Measurements from ENCODE around the gene DIRAS1.

DIRAS1 gene, protein sequence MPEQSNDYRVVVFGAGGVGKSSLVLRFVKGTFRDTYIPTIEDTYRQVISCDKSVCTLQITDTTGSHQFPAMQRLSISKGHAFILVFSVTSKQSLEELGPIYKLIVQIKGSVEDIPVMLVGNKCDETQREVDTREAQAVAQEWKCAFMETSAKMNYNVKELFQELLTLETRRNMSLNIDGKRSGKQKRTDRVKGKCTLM

DNA sequence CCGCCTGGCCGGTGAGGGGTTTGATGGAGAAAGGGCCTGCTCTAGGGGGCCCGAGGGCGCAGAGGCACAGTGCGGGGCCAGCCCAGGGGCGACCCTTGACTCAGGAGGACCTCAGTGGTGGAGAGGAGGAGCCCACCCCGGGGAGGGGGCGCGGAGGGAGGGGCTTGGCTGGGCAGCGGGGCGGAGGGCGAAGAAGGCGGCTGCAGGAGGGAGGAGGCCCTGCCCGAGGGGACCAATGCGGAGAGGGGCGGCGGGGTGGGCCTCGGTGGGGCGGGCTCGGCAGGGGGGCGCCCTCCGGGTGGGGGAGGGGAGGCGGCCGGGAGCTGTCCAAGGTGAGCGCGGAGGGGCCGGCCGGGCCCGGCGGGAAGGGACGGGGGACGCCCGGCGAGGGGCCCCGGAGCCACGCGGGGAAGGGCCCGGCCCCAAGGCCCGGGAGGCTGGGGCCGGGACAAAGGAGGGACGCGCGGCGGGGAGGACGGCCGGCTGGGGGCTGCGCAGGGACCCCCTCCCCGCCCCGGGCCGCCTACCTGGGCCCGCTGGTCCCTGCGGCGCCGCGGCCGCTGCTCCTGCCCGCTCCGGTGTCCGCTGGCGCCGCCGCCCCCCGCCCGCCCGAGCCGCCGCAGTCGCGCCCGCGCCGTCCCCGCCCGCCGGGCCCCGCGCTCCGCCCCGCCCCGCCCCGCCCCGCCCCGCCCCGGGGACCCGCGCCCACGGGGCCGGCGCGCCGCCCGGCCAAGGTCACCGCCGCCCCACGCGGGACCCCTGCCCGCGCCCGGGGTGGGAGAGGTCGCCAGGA lies at the start of gene DIRAS1:
Gene DIRAS1 (minus strand): TSS at position 596 of the 793 bp plus-strand sequence. CDS start 3,566 bp downstream, outside the sequence.
- DNase-seq (ENCODE audit: low read depth) = no peak

DNA sequence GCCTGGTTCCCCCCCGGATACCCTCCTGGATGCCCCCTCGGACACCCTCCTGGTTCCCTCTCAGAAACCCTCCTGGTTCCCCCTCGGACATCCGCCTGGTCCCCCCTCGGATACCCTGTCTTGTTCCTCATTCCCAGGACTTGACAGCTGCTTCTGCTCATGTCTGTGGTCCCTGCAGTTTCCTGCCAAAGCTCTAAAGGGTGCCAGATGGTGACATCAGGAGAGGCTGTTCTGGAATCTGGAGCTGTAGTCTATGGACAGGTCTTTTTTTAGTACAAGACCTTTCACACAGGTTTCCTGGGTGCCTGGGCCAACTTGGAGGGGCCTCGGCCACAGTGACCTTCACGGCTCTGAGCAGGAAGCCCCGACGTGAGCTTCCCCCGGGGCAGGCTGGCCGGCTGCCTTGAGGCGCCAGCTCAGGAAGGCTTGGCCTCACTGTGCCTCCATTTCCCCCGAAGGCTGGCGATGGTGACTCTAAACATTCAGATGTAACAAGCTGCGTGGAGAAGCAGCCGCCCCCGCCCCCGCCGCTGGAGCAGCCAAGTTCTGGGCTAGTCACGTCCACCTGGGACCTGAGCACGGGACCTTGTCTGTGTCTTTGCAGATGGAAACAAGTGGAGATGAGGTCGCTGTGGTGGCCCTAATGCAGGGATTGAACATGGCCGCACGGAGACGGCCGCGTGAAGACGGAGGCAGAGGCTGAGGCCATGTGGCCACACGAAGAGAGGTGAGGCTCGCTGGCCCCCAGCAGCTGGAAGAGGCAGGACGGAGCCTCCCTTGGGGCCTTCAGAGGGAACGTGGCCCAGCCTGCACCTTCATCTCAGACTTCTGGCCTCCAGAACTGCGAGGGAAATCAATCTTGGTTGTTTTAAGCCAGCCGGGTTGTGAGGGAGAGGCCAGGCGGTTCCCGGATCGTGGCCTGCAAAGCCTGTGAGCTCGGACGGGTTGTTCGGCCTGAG lies 49.2 kb upstream of the DIRAS1 start:
- no peak for DNase-seq (ENCODE audit: low read depth)

DNA sequence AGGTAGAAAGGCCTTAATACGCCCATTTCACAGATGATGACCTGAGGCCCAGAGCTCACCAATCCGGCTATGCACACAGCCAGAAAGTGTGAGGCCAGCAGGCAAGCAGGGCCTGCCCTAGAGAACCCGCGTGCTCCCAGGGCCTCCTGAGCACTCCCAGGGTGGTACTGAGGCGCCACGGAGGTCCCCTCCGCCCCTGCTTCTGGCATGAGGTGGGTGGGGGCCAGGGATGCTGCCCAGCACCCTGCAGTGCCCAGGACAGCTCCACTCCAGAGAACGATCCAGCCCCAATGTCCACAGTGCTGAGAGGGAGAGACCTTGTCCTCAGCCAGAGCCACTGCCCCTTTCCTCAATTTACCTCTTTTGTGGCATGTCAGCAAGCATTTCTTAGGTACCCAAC lies 48.0 kb upstream of the DIRAS1 start:
- no peak for DNase-seq (ENCODE audit: low read depth)

DNA sequence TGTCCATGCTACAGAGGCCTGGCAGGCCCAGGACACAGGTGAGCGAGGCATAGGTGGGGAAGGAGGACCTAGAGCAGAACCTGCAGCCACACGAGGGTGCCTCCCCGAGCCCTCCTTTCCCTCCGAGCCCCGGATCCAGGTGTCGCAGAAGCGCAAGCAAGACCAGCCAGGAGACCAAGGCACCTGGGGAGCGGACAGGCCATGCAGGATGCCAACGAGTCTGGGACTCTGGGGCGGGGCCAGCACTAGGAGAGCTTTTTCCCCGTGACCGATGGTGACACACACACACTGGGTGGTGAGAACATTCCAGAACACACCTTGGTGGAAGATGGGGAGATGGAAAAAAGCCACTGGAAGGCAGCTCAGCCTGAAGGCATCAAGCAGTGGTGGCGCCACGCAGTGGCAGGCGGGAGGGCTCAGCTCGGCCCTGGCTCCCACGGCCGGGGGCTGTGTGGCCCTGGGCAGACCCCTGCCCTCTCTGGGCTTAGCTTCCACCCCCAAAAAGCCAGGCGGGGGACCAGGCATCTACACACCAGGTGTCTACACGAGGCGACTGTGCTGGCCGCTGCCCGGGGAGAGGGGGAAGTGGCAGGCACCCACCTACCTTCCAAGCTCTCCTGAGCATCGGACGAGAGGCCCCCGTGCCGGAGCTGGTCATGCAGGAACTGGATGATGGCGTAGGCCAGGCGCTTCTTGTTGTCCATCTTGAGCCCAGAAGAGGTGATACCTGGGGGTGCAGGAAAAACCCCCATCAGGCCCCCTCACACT lies 47.4 kb upstream of the DIRAS1 start:
- DNase-seq (ENCODE audit: low read depth) = no peak

DNA sequence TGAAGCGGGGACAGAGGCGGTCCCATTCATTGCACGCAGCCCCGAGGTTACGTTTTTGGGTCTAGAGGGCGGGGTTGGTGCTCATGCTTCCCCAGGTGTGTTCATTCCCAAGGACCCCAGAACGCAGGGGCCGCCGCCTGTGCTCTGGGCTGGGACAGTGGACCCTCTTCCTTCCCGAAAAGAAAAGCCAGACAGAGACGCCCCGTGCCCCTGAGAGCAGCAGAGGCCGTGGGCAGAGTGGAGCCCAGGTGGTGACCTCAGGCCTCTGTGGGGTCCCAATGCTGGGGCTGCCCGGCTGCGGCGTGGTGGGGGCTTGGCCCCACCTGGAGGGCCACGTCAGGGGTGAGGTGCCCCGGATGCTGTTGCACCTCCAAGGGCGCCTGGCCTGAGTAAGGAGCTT lies 46.5 kb upstream of the DIRAS1 start:
- DNase-seq (ENCODE audit: low read depth) = no peak

DNA sequence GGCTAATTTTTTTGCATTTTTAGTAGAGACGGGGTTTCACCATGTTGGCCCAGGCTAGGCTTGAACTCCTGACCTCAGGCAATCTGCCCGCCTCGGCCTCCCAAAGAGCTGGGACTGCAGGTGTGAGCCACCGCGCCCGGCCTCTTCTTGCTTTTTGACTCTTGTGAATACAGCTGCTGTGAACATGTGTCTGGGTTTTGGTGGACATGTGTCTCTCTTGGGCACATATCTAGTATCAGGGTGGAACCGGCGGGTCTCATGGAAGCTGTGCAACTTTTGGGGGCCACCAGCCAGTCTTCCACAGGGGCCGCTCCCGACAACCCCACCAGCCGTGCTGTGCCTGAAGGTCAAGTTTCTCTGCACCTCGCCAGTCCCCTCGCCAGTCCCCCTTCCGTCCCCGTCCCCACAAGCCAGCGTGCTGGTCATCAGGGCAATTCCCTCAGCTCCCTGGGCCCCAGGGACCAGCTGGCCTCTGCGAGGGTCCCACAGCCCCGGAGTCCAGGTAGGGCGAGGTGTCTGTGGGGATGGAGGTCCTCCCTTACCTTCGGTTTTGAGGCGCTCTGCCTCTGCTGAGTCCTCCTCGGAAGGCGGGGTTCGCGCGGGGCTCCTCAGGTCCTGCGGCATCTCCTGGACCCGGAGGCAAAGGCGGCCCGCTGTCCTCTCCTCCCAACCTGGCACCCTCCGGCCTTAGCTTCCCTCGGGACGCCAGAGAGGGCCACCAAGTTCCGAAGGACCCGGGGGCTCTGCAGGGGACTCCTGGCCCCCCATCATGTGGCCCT lies 45.6 kb upstream of the DIRAS1 start:
- DNase-seq (ENCODE audit: low read depth) = no peak

DNA sequence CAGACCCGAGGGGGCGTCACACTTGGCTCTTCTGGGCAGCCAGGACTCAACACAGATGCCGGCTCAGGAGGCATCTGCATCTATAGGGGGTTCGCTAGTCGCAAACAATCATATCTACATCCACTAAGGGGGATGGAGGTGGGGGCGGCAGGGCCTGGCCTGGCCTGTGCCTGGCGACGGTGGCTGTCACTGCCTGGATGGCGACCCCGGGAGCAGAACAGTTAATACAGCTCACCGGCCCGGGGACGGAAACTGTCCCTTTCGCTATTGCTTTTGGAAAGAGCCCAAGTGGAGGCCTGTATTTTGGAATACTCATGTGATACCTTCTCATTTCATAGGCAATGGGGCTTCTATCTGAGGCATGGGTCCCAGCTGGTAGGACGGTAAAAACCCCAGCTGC lies 44.2 kb upstream of the DIRAS1 start:
- no peak for DNase-seq (ENCODE audit: low read depth)

DNA sequence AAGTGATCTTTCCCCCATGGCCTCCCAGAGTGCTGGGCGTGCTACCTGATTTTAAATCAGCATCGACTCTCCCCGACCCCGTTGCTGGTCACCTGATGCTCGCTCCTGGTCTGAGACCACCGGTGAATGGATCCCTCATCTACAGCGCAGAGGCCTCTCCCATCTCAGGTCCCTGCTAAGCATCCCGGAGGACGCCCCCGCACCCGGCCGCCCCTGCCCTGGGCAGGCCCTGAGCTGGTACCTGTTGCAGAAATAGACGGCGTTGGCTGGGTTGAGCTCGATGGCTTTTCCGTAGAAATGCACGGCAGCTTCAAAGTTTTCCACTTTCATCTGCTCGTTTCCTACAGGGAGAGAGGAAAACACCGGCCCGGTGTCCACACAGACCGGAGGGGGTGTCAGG lies 43.8 kb upstream of the DIRAS1 start:
- DNase-seq (ENCODE audit: low read depth) = no peak

DNA sequence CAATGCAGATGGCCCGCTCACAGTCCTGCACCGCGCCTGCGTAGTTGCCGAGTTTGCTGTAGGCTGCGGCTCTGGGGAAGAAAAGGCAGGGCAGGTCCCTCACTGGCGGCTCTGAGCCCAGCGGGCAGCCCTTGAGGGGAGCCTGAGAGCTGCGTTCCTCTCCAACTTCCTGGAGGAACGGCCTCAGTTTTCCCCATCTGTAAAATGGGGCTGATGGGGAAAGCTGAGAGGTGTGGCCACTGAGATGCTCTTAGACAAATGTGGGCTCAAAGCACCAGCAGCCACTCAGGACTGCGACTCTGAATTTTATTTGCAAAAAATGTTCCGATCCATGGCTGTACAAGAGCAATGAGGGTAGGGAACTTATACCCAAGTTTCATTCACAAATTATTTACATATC lies 42.5 kb upstream of the DIRAS1 start:
- DNase-seq (ENCODE audit: low read depth) = no peak

DNA sequence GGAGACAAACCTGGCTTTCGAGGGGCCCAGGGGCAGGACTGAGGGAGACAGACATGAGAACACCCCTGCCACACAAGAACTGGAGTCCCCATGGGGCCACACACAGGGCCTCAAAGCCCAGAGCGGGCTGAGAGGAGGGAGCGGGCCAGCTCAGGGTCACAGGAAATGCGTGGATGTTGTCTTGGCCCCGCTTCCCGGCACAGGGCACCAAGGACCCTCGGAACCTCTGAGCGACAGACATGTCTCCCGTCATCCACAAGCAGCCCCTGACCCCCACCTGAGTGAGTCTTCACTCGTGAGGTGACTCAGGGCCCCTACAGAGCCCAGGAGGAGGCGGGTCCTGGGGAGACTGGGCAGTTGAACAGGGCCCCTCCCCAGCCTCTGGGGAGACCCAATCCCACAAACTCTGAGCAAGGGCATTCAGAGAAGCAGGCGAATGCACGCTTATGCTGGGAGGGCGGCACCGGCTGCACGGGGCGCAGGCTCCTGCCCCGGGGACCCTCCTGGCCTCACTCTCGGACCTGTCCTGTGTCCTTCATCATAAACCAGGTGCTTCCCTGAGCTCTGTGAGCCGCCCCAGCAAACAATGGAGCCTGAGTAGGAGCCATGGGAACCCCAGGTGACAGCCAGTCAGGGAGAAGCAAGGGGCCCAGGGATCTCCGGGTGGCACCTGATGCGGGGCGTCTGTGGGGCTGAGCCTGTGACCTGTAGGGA lies 41.8 kb upstream of the DIRAS1 start:
- DNase-seq (ENCODE audit: low read depth) = no peak

DNA sequence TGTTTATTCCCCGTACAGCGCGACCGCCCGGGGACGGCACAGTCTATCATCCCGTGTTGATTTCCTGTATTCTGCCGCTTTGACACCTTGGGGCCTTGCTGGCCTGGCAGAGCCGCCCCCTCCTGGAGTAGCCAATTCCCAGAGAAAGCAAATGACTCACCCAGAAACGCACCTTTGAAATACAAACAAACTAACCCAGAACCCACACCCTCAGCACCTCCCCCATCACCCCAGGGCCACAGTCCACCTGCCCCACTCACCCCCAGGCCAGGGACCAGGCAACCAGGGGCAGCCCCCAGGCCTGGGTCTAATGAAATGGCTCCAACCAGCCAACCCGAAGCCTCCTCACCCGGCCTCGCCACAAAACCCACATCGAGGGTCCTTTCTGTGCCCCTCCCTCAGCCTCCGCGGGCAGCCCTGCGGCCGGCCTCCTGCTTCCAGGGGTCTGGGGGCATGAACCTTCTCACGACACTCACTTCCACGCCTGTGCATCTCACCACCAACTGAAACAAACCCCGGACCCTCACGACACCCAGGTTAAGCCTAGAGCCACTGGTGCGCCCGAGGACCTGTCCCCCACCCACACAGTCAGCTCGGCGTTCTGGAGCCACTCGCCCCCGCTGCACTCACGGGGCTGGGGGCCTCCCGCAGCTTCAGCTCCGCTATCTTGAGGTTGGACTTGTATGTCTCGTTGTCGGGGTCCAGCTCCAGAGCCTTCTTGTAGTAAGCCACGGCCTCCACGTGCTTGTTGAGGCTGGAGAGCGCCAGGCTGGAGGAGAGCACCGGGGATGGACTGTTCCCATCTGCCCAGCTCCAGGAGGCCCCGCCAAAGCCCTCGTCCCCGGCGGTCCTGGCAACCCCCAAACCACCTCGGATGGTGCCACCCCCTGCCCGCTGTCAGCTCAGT lies 41.0 kb upstream of the DIRAS1 start:
- no peak for DNase-seq (ENCODE audit: low read depth)

DNA sequence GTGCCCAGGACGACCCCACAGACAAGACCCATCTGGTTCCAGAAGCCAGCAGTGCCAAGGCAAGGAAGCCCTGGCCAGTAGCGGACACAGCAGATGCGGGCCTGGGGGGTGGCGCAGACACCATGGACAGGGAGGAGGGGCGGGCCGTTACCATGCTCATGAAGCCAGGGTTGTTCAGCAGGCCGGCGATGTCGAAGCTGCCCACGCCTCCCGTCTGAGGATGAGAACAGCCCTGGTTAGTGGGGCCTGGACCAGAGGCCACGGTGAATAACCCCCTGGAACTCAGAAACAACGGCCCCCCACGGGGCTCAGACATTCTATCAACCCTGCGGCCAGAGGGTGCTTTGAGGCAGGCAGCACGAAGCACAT lies 40.1 kb upstream of the DIRAS1 start:
- DNase-seq (ENCODE audit: low read depth) = no peak

DNA sequence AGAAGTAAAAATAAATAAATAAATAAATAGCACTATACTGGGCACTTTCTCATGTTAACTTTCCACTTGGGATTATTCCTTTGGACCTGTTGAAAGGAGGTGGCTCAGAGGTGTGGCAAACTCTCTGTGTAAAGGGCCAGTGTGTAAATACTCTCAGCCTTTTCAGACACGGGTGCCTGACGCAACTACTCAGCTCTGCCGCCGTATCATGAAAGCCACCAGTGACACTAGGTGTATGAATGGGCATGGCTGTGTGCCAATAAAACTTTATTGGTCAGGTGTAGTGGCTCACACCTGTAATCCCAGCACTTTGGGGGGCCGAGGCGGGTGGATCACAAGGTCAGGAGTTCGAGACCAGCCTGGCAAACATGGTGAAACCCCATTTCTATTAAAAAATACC lies 38.8 kb upstream of the DIRAS1 start:
- DNase-seq (ENCODE audit: low read depth) = no peak

DNA sequence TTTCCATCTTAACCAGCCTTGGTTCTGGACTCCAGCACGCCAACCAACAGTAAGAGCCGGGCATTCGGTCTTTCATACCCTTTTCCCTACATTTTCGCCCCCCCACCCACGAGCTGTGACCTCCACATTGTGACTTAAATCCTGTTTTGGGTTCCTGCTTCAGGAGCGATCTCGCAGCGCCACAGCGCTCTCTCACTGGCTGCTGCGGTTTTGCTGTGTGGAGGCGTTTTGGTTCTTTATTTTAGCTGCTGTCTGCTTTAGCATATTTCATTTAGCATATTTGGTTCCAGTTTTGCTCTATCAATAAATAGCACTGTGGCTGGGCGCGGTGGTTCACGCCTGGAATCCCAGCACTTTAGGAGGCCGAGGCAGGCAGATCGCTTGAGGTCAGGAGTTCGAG lies 38.2 kb upstream of the DIRAS1 start:
- DNase-seq (ENCODE audit: low read depth) = no peak

DNA sequence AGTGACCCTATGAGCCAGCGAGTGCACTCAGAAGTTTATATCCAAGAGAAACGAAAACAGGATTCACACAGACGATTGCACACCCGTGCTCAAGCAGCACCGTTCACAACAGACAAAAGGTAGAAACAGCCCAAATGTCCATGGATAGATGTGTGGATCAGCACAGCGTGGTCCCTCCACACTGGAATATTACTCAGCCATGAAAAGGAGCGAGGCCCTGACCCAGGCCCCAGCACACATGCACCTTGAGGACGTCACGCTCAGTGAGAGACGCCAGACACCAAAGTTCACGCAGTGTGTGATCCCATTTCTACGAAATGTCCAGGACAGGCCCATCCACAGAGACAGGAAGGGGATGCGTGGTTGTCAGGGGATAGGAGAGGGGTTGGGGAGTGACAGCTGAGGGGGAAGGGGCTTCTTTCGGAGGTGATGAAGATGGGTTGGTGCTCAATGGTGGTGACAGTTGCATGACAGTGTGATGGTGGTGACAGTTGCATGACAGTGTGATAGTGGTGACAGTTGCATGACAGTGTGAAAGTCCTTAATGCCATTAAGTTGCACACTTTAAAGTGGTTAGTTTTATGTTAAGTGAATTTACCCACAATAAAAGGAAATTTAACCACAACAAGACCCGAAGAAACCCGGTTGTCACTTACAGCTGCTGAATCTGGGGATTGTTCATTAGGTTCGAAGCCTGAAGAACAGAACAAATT lies 37.6 kb upstream of the DIRAS1 start:
- no peak for DNase-seq (ENCODE audit: low read depth)

DNA sequence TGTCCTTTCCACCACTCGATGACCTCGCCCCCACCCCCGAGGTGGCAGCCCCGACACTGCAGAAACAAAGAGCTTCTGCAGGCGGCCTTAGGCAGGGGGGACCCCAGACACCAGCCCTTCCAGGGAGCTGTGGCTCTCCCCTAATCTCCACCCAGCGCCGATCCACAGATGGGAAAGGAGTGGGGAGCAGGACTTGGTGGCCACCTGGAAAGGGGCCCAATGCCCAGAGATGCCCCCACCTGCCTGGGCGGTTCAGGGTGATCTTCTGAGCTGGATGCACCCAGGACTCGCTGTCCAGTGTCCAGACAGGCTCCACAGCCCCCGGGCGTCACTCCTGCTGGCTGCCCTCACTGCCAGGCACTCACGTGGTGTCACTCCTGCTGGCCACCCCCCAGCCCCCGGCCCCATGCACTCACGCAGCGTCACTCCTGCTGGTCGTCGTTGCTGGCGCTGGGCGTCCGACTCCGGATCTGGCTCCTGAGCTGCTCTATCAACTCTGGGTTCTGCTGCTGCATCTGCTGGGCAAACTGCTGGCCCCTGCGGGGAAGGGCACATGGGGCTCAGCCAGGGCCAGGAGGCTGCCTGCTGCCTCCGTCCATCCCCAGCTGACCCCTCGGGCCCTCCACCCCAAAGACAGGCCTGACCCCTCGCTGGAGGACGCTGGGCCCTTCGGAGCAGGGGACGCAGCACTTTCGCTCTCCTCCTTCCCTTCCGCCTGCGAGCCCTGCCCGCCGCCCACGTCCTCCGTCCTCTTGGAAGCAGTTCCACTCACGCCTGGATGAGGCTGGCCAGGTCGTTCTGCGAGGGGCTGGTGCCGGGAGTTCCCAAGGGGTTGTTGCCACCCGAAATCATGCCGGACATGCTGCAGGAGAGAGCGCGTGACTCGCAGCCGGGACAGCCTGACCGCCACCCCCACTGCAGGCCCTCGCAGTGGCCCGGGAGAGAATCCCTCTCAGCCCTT lies 36.0 kb upstream of the DIRAS1 start:
- no peak for DNase-seq (ENCODE audit: low read depth)

DNA sequence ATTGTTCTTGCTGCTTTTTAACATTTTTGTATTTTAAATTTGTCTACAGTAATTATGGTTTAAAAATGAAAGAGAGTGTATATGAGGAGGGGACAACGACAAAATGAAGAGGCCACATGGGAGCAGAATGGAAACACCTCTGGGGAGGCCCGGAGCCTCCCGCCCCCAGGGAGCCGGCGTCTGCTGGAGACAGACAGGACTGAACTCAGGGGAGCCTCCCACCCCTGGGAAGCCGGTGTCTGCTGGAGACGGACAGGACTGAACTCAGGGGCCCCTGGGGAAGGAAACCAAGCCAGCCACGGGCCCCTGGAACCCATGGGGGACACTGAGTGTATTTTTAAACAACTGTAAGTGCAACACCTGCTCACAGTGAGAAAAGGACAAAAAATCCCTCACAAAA lies 35.3 kb upstream of the DIRAS1 start:
- no peak for DNase-seq (ENCODE audit: low read depth)

DNA sequence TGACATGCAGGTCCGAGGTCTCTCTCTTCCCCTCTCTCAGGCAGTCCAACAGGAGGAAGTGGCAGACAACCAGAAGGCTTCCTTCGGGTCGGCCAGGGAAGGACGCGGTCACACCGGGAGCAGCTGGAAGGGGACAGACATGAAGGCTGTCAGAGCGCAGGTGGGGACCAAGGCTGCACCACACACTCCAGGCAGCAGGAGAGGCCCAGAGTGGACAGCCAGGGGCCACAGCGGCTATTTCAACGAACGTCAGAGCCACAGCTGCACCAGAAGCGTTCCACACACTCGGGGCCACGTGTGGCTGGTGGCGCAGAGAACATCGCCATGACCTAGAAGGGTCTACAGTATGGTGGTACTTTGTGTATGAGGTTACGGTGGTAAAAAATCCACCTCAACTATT lies 34.6 kb upstream of the DIRAS1 start:
- DNase-seq (ENCODE audit: low read depth) = no peak

Measured in activated T-cell treated with anti-CD3 and anti-CD28 coated beads for 1 hour (primary cell).